HG03378 (cell line): ENCODE measurements around the gene KCNH1.

Experiments used
- ATAC-seq: cut with Tn5 transposase; IDR thresholded peaks from one replicate; pipeline ENCODE4 v1.9.1; 2021; ENCODE audit warnings: mild to moderate bottlenecking, moderate library complexity; ENCODE audit not compliant: unreplicated experiment

Gene KCNH1

DNA sequence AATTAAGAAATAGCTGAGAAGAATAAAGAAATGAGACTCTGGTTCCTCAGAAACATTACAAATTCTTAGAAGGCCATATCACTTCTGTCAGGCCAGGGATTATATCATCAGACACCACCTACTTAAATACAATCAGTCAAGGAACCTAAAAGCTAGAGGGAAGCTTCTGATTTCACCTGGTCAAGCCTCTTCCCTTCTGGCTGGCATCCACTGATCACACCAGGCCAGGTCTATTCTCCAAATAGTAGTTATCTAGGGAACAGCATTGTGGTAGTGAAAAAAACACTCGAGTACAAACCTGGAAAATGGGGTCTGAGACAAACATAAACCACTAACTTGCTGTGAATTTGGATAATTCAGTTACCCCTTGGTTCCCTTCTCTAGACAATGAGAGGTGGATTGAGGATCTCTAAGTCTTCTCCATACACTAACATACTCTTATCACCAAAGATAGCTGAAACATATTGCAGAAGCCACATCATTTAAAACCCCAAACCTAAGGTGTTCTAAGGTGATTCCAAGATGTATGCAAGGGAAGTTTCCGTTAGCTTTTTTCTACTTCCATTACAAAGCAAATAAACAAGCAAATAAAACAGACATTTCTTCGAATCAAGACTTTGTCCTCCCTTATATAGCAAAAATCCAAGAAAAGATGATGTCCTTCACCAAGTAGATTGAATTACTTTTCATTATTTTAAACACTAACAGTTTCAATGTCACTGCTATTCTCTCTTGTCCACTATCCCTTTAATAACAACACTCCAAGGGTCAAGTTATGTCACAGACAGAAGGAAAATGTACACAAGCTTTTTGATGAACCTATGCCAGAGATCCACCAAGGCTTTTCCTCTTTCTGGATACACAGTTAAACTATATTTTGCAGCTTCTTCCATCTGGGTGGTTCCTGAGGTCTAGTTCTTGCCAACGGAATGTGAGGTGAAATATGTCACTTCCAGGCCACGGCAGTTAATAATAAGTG lies 212.9 kb downstream of the KCNH1 start:
- ATAC-seq = no peak

DNA sequence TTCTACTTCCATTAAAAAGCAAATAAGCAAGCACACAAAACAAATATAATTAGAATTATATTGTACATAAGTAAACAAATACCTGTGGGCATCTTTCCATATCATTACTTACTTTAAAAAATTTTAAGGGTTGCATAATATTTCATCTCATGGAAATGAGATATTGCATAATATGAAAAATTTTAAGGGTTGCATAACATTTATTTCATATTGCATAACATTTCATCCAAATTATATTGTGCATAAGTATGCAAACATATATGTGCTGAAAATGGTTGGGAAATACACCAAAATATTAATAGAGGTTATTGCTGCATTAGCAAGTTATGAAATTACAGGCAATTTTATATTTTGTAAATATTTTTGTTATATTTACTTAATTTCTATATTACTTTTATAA lies 213.7 kb downstream of the KCNH1 start:
- ATAC-seq = no peak

DNA sequence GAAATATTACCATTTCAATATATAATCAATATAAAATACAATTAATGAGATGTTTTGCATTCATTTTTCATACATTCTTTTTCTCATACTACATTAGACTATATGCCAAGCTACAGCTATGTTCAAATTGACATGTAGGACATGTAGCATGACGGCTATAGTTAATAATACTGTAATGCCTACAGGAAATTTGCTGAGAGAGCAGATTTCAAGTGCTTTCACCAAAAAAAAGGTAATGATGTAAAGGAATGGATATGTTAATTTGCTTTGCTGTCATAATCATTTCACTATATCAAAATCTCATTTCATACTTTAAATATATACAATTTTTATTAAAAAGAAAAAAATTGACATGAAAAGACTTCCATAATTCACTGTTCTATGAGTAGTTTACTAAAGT lies 215.1 kb downstream of the KCNH1 start:
- ATAC-seq = no peak

DNA sequence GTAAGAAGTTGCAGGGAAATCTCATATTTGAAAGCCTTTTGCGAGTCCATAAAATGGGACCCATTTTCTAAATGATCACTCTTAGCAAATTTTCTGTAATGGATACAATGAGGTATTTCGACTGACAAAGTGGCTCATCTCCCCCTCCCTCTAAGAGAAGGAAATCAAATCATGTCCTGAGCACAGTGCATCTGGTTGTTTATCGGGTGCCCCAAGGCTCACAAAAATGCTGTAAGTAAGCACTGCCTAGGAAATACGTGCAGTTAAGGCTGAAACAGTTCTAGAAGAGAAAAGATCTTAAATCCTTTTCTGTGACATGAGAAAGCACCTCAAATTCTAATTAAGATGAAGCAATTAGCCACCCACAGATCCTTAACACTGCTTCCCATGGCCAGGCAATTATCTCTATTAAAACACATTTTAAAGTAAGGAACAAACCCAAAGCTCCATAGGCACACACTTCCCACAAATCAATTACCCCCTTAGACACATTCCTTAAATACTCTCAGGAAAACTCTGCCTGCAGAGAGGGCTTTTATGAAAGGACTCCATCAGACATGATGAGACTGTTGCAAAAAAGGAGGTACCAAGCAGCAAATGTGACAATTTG lies 216.3 kb downstream of the KCNH1 start:
- ATAC-seq = no peak

DNA sequence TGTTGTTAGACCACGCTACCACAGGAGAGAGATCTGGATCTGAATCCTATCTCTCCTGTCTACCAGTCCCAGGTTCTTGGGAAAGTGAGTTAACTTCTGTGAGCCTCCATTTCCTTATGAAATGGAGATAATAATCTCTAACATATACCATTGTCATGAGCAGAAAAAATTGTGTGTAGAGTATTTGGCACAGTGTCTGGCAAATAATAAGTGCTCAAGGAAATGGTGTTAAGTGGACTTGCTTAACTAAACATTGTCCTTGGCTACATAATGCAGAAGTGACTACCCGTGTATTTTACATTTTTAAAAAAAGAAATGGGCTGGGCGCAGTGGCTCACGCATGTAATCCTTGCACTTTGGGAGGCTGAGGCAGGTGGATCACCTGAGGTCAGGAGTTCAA lies 217.4 kb downstream of the KCNH1 start:
- ATAC-seq = no peak

DNA sequence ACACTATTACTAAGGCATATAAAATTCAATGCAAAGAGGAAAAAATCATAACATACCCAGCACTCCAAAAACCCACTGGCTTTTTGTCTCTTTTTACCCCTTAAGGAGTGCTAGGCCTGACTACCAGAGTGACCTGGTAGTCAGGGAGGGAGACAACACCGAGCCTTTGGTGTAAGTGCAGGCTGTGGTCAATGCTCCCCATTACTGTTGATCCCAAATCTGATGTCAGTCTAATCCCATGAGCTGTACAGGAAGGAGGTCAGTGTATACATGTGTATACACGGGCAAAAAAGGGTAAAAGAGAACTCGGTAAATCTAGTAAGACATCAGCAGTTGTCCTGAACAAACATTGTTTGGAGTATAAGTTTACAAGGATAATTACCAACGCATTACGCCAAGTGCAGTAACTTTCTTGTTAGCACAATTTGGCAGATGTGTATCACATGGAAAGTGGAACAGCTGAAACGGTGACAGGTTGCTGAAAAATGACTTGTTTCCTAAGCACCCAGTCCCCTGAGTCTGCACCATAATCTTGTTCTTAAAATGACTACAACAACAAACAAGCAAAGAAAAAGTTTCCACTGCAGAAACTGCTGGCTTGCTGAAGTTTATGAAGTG lies 217.9 kb downstream of the KCNH1 start:
- no peak for ATAC-seq

DNA sequence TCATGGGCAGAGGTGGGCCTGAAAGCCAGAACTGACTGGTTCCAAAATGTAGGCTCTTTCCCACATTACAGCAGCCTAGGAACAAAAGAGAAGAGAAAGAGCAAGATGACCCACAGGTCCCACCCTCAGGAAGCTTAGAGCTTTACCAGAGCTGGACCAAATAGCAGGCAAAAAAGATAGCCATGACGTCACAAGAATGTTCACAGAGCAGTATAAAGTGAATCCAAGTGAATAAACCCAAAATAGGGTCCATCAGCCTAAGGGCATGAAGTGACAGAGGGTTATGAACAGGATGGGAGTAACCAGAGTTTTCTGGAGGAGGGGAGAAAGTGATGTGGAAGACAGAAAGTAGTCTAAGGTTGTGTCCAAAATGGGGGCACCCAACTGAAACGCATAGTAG lies 221.2 kb downstream of the KCNH1 start:
- ATAC-seq = no peak

DNA sequence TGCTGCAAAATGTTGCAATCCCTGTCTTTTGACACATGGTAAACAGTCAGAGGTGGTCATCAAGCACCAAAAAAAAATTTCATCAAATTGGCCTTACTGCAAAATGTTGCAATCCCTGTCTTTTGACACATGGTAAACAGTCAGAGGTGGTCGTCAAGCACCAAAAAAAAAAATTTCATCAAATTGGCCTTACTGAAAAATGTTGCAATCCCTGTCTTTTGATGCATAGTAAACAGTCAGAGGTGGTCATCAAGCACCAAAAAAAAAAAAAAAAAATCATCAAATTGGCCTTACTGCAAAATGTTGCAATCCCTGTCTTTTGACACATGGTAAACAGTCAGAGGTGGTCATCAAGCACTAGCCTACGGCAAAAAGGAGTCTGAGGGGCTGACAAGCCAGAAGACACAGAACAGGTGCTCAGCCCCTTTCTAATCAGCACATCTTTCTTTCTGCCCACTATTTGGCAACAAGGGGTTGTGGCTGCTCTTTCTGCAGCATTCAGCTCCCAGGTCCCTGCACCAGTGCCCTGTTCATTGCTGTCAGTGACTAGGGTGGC lies 223.8 kb downstream of the KCNH1 start:
- ATAC-seq = no peak

DNA sequence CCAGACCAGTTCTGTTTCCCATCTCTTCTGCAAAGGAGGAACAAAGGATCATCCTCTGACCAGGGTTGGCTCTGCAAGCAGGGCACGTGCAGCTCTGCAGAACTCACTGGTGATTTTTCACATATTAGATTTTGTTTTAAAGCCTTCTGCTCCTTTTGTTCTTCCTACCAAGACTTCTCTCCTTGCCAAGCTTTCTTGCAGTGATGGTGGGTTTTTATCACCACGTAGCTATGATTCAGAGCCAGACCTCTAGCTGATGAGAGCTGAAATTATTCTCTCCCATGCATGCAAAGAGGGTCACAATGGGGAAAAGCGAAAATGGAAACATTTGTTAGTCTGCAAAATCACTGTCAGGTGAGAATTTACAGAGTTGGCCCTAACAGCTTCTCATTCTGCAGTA lies 225.2 kb downstream of the KCNH1 start:
- no peak for ATAC-seq

DNA sequence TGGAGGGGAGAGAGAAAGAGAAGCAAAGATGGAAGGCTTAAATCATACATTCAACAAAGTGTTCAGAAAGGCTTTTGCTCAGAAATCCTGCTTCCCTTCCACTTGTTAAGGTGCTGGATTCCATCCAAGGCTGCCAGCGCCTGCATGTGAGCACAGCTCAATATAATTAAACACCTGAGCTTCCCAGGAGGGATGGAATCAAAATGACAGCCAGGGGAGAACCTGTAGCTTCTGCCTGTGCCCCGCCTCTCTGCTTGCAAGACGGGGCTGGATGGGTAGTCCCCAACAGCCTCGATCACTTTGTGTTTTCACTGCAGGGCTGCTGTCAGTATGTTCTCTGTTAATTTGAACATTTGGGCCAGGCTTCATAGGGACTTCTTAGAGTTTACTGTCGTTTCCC lies 225.7 kb downstream of the KCNH1 start:
- no peak for ATAC-seq

DNA sequence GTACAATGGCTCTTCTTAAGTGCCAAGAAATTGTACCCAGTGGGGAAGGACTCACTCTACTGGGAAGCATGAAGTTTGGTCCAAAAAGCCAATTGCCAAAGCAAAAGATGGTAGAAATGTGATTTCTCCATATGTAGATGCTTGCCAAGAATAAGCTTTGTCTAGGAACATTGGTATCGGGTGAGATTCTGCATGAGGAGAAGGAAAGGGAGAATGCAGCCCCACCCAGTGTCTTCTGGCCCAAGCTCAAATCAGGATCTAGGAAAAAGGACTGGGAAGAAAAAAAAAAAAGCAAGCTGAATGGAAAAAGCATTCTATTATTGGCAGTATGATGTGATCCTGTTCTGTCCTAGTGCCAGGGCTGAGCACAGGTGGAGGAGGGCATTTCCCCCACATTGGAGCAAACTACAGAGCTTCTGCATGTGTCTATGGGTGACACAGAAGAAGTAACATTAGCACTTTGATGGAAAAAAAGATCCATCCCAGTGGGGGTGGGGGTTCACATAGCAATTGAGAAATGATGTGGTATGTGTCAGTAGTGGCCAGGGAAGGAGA lies 226.6 kb downstream of the KCNH1 start:
- no peak for ATAC-seq

DNA sequence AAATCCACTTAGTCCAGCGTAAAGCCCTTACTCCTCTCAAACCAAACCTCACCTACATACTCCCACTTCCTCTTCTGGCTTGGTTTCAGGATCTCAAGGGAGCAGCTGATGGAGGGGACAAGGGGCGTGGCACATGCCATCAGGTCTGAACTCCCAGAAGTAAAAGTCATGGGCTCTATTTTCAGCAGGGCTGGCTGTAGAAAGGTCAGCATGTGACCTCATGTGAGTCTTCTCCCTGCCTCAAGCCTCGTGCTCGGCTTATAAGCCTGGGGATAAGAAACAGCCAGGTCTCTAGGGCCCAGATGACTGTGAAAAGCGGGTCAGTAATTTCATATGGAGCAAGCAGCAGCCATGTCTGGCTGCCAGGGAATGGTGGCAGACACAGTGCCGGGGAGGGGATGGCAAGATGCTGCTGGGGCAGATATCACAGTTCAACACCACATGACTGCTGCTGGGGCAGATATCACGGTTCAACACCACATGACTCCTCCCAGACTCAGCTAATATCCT lies 227.9 kb downstream of the KCNH1 start:
- ATAC-seq = no peak

DNA sequence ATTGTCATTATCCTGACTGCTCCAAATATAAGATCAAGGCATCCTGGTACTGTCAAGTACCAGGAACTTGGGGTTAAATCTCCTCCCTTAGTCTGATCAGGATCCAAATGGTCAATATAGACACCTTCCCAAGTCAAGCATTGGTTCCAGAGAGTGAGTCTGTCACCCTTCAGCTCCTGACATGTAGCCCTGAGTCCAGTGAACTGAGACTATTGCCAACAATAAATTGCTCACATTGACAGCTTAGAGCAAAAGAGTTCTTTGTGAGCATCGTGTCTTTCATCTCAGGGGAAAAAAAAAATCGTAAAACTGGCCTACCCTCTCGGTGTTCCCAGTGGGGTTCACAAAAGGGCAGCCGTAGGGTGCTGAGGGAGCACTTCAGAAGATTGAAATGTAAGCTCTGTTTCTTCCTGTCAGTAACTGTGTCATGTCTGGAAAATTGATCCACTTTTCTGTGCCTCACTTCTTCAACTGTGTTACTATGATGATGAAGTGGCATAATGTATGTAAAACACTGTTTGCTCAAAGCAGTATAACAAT lies 228.5 kb downstream of the KCNH1 start:
- no peak for ATAC-seq

DNA sequence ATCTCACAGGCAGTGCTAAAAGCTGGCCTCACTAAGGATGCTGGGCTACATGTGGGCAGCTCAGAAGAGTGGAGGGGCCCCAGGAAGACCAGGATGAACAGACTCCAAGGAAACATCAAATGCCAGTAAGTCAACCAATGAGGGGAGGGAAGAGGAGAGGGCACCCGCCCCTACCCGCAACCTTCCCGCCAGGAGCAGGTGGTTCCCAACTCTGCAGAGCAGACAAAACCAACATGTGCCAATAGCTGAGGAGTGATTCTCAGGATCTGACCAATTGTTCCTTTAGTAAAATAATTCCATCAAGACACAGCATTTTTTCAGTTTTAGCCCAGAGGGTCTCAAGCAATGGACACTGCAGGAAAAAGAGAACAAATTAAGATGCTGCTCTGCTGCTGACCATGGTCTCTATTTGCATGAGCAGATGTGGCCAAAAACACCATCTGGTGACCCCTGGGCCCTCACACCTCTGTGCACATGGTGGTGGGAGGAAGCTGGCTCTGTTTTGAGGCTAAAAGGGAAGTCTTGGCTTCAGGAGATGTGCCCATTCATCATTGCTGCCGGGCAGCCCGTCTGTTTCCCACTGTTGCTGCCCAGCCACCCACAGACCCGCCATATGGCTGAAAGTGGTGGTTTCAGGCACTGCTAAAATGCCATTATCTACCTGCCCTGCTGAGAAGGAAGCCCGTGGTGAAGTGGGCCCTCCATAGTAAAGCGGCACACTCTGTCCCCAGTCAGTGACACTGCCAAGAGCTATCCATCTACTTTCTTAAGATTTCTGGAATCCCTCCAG lies 231.8 kb downstream of the KCNH1 start:
- ATAC-seq = no peak

DNA sequence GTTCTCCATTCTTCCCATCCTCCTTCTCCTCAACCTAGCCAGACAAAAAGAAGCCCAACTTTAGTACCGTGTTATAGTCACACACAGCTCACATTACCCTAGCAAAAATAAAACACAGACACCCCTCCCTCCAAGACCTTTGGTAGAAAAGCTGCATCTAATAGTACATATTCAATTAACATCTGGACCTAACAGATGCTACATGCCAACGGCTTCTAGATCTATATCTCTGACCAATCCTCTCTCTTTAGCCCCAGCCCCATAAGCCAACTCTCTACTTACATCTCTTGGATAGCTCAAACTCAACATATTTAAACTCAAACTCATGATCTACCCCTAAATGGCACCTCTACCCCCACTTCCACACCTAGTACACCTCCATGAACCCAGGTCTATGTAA lies 233.1 kb downstream of the KCNH1 start:
- no peak for ATAC-seq

DNA sequence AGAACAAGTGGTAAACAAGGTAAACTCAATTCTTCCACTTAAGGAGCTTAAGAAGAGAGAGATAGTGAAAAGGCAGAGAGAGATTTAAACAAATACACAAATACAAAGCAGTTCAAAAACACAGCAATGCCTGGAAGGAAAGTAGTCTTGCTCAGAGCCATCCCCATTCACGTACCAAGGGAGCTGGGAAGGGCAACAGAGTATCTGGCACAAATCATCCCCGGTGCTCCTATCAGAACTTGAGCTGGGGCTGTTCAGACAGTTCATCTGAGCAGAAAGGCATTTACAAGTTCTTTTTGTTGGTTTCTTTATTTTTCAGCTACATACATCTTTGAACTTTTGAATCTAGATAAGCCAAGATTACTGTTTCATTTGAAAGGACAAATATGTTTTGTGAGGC lies 233.9 kb downstream of the KCNH1 start:
- ATAC-seq = no peak

DNA sequence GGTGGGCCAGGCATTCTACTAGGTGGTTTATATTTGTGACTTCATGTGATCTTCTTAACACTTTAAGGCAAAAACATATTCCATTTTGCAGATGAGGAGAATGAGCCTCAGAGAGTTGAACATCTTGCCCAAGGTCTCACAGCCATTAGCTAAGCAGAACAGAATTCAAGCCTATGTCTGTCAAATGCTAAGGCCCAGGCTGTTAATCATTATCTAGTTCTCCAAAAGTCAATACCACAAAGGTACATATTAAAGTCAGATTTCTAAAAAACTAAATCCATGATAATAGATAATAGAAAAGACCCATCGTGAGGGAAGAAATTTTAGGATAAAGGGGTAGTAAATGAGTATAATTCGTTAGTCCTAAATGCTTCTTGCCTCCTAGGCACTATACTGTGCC lies 234.3 kb downstream of the KCNH1 start:
- no peak for ATAC-seq

DNA sequence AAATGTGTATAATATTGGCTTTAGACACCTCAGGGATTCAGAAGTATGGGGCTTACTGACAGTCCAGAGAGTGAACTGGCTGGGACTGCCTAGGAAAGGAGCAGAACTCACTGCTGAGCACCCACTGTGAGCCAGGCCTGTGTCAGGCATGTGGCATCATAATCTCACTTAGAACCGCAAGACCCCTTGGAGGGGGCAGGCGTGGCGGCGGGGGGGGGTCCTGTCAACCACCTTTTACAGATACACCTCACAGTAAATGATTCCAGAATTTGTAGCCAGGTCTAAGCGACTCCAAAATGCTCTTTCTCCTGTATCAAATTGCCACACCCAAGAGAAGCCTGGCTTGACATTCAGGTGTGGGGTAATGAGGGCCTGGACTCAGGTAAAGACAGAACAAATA lies 235.5 kb downstream of the KCNH1 start:
- no peak for ATAC-seq

DNA sequence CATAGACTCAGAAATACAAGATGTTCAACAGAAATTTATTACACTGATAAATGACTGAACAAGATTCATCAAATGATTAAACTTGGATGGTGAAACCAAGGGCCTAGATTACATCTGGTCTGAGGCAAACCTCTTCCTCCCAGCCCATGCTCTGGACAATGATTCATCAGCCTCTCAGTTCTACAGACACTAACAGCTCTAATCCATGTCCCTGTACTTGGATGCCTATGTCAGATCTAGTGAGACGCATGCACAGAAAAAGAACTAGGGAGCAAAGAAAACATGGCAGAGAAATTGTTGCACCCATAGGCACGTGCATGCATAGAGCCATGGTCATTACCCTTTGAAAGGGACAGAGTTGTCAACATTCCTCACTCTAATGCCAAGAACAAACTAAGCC lies 250.1 kb downstream of the KCNH1 start:
- no peak for ATAC-seq
